ENCODE data around the gene SLC52A1.

SLC52A1 gene

DNA sequence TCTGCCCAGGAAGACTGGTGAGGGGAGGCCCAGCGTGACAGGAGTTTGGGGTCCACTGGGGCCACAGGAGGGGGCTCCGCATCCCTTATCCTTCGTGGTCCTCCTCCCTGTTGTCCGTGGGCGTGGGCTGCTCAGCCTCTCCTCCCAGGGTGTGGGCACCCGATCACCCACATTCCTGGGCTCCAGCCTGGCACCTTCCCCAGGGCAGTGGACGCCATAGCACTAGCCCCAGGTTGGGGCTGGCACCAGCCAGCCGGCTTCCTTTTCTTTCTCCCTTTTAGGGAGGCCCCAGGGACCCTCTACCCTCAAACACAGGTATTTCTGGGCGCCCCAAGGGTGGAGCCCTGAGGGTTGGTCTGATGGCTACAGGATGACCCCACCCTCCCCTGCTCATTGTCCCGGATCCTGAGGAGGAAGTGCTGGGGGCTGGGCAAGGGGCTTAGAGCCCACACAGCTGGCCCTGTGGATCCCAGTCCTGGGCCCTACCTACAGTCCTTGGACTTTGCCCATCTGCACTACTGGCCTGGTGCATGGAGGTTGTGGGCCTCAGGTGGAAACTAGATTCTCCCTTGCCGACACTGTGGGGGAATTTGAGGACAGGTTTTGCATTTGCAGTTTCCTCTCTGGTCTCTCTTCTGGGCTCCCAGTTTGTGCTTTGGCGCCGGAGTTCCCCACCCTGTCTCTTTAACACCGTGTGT is 36.3 kb downstream of the SLC52A1 start:
- Mint-ChIP-seq H3K36me3 (ENCODE audit: low read depth) (peaks cover 29% of the 10 kb centered on the region), H3K4me3 (peak overlapping the region; percentile 86), H3K27me3 (ENCODE audit: low read depth, poor library complexity) (peaks cover 33% of the 10 kb centered on the region), H3K4me1 (peaks cover 39% of the 10 kb centered on the region), H3K27ac (no peak overlapping the region), H3K9me3 (peaks cover 4% of the 10 kb centered on the region)
- TF ChIP-seq, protein P1, sequence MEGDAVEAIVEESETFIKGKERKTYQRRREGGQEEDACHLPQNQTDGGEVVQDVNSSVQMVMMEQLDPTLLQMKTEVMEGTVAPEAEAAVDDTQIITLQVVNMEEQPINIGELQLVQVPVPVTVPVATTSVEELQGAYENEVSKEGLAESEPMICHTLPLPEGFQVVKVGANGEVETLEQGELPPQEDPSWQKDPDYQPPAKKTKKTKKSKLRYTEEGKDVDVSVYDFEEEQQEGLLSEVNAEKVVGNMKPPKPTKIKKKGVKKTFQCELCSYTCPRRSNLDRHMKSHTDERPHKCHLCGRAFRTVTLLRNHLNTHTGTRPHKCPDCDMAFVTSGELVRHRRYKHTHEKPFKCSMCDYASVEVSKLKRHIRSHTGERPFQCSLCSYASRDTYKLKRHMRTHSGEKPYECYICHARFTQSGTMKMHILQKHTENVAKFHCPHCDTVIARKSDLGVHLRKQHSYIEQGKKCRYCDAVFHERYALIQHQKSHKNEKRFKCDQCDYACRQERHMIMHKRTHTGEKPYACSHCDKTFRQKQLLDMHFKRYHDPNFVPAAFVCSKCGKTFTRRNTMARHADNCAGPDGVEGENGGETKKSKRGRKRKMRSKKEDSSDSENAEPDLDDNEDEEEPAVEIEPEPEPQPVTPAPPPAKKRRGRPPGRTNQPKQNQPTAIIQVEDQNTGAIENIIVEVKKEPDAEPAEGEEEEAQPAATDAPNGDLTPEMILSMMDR (IDR thresholded peaks at IDR 0.05) = no peak
- no peak for DNase-seq

DNA sequence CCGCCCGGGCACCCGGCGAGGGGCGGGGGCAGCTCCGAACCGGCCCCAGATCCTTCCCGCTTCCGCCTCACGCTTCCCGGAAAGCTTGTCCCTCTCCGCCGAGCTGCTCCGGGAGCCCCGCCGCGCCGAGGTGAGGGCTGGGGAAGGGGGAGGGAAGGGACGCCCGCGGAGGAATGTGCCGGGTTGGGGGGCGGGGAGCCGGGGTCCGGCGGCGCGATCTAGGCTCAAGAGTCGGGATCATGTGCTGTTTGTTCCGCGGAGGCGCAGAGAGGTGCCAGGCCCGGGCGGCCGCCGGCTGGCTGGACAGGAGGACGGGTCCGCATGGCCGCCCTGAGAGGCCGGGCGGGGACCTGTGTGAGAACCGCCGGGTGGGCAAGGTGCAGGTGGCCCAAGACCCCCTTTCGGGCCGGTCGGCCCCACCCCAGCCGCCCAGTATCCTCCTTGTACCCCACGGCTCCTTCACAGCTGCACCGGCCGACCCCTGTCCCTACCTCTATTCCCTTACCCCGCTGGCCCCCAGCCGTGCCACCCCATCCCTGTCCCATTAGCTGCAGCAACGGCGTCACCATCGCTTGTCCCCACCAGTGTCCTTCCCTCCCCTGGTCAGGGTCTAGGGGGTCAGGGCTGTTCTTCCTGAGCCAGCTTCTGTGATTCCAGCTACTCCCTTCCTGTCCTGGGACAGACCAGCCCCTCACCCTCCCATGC is 37.0 kb downstream of the SLC52A1 start:
- peaks cover 23% of the 10 kb centered on the region for H3K36me3 Mint-ChIP-seq (ENCODE audit: low read depth)
- H3K27ac Mint-ChIP-seq = no peak overlapping the region
- peak; percentile 77 for DNase-seq
- peaks cover 4% of the 10 kb centered on the region for H3K9me3 Mint-ChIP-seq
- TF ChIP-seq, protein P1 (IDR thresholded peaks at IDR 0.05) = no peak
- H3K4me1 Mint-ChIP-seq = peaks cover 39% of the 10 kb centered on the region
- H3K4me3 Mint-ChIP-seq = peak overlapping the region; percentile 86
- peaks cover 33% of the 10 kb centered on the region for H3K27me3 Mint-ChIP-seq (ENCODE audit: low read depth, poor library complexity)

DNA sequence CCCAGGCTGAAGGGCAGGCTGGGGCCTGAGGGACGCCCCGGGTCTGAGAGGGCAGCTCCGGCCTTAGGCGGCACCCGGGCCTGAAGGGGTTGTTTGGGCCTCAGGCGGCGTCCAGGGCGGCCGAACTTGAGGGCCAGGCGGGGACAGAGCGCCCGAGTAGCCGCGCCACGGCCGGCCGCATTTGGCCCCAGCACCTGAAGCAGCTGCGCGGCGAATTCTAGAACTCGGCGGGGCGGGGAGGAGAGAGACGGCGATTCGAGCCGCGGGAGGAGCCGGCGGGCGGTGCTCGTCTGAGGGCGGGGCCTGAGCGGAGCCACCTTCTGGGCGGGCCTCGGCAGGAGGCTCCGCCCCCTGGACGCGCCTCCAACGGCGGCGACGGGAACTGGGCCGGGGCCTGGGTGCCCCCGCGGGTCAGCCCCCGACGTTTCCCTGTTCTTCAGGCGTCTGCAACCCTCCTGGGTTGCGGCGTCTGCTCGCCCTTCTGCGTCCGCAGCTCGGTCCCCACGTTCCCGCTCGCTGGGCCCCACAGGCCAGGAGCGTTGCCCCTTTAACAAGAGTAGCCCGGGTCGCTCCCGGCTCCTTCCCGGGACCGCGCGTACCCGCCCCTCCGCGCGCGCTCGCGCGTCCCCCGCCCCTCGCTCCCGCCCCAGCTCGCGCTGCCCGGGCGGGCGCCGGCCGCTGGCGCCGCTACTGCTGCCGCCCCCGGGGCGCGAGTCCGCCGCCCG is 37.8 kb downstream of the SLC52A1 start, which contains the start of the genes INCA1 and KIF1C:
TSS of gene INCA1 (minus strand) at position 221 of the 725 bp plus-strand sequence. CDS start 3,085 bp downstream, outside the sequence.
TSS of gene KIF1C (plus strand) at position 649 of the 725 bp plus-strand sequence. CDS start 2,297 bp downstream, outside the sequence.
- Mint-ChIP-seq H3K4me1 (peaks cover 39% of the 10 kb centered on the region), H3K4me3 (peak within 1 kb of the TSS; percentile 86), H3K27ac (peak within 1 kb of the TSS; percentile 68), H3K9me3 (peaks cover 4% of the 10 kb centered on the region), H3K36me3 (ENCODE audit: low read depth) (peaks cover 17% of the 10 kb centered on the region), H3K27me3 (ENCODE audit: low read depth, poor library complexity) (peaks cover 30% of the 10 kb centered on the region)
- TF ChIP-seq, protein P1 (IDR thresholded peaks at IDR 0.05) = no peak
- DNase-seq = peak; percentile 95

DNA sequence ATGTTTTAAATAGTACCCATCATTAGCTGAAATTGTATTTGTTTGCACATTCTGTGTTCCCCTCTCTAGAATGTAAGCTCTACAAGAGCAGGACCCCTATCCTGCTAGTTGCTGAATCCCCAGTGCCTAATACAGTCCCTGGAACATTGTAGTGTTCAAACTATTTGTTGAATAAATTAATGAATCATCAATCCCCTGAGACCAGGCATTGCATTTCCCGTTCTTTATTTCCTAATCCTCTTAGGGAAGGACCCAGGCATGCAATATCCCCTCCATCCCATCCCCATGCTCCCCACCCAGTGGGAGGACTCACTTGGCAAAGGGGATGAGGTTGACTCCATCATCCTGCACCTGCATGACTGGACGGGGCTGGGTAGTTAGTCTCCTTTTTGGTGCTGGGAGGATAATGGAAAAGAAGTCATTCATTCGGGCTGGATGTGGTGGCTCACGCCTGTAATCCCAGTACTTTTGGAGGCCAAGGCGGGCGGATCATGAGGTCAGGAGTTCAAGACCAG is 41.1 kb downstream of the SLC52A1 start:
- no peak for DNase-seq
- H3K4me1 Mint-ChIP-seq = peaks cover 30% of the 10 kb centered on the region
- H3K27me3 Mint-ChIP-seq (ENCODE audit: low read depth, poor library complexity) = peaks cover 37% of the 10 kb centered on the region

DNA sequence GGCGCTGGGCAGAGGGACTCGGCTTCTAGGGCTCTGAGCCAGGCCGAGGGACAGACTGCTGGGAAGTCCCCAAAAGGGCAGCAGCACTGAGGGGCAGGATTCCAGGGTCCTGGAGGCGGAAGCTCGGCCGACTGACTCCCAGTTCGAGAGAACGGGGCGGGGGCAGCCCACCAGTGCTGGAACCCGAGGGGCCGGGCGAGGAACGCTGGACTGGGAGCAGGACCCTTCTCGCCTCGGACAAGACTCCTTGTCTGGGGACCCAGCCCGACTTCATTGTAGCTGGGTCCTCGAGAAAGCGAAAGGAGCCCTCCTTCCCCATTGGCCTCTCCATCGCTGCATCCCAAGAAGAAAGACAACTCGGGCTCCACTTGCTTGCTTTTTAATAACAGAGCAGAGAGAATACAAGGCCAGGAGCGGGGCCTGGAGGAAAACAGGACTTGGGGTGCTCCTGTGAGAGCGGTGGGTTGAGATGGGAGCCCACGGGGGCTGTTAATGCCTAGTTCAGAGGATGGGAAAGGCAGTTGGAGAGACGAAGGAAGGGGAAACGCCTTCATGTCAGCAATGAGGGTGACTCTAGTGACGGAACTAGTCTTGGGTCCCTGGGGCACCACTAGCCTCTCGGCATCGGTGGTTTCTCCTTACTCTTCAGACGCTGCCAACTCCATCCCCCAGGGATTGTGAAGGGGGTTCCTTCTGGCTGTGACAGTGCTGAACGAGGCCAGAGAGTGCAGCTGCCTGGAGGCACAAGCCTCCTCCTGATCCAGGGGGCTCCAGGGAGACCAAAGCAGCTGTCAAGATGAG is 47.3 kb downstream of the SLC52A1 start:
- TF ChIP-seq, protein P1 (IDR thresholded peaks at IDR 0.05) = no peak
- DNase-seq = no peak
- Mint-ChIP-seq H3K9me3 (no peaks in the 10 kb centered on the region), H3K4me1 (peaks cover 38% of the 10 kb centered on the region), H3K36me3 (ENCODE audit: low read depth) (peaks cover 6% of the 10 kb centered on the region), H3K4me3 (peak overlapping the region; percentile 82), H3K27me3 (ENCODE audit: low read depth, poor library complexity) (peaks cover 12% of the 10 kb centered on the region), H3K27ac (no peak overlapping the region)

More for the DNA sequence above, 41.1 kb downstream of the SLC52A1 start:
- TF ChIP-seq, protein P1 (IDR thresholded peaks at IDR 0.05) = no peak
- Mint-ChIP-seq H3K9me3 (peaks cover 4% of the 10 kb centered on the region), H3K36me3 (ENCODE audit: low read depth) (no peaks in the 10 kb centered on the region), H3K4me3 (no peak overlapping the region), H3K27ac (no peak overlapping the region)
